HepG2 (cell line): ENCODE measurements around the gene STK25. TPM values are rescaled to one million over a fixed set of nuclear protein-coding genes. Genes with fewer than 3 reads are reported as not detected.

Experiments
- ATAC-seq: fragments of 200-7000 bp; cut with Tn5 transposase; 3 replicates; pipeline ENCODE4 v1.9.1; 2020; ENCODE audit warnings: mild to moderate bottlenecking, moderate library complexity
- BruUV-seq: library from RNA; stranded (reverse); fragments of 400-500 nt; replicated peaks from 2 replicates; lab custom pipeline; 2021; lab: Mats Ljungman, UMichigan
- CTCF ChIA-PET: fragments of 300-600 bp; formaldehyde crosslinking; extraction: SDS; loops from one replicate; lab custom pipeline; 2021; ENCODE audit warnings: low total read pairs, inconsistent platforms, low intra/inter-chr PET ratio; lab: Yijun Ruan, JAX
- POLR2A ChIA-PET: fragments of 350-600 bp; sonication (Branson Sonifier 250); formaldehyde crosslinking; loops from one replicate; lab custom pipeline; 2020; ENCODE audit warnings: antibody characterized with exemption, inconsistent platforms; lab: Yijun Ruan, JAX
- DNase-seq: peaks from one replicate; pipeline ENCODE4 v3.0.0-alpha.2; 2015; ENCODE audit warnings: low spot score
- FAIRE-seq: peaks from 3 replicates; lab custom pipeline; 2011; peaks lifted over from hg19 to GRCh38; lab: Jason Lieb, UNC
- H2AFZ ChIP-seq: one replicate; pipeline ENCODE4 v1.6.1; 2011; ENCODE audit warnings: low read length, inconsistent platforms
- H3K27ac ChIP-seq: fragments of 300-600 bp; 3 replicates; pipeline ENCODE4 v1.8.0; 2011; ENCODE audit warnings: mixed run types, mild to moderate bottlenecking, mixed read lengths, low read length, inconsistent platforms; ENCODE audit not compliant: insufficient read depth; ENCODE audit errors: extremely low read length
- H3K27me3 ChIP-seq, 2 experiments: fragments of 200-600 bp in 1 of 2; 2 replicates in 1 of 2; 3 replicates in 1 of 2; pipeline versions ENCODE4 v1.6.0 to v1.8.0; 2011; ENCODE audit warnings: low read length in 2 of 2, mild to moderate bottlenecking in 2 of 2, moderate library complexity in 2 of 2, inconsistent platforms in 1 of 2; ENCODE audit not compliant: insufficient read depth in 2 of 2, control insufficient read depth in 1 of 2
- H3K36me3 ChIP-seq, 2 experiments: fragments of 200-600 bp in 1 of 2; replicated peaks in 1 of 2; 2 replicates in 1 of 2; 3 replicates in 1 of 2; pipeline versions ENCODE4 v1.5.1 to v1.8.0; 2011; ENCODE audit warnings: low read length in 2 of 2, inconsistent platforms in 1 of 2; ENCODE audit not compliant: insufficient read depth in 2 of 2, control insufficient read depth in 1 of 2
- H3K4me1 ChIP-seq: 2 replicates; pipeline ENCODE4 v1.5.1; 2012; ENCODE audit warnings: low read length, inconsistent platforms; ENCODE audit not compliant: insufficient read depth
- H3K4me2 ChIP-seq: 2 replicates; pipeline ENCODE4 v1.6.0; 2011; ENCODE audit warnings: low read depth, low read length, inconsistent platforms
- H3K4me3 ChIP-seq, 3 experiments: fragments of 200-600 bp in 1 of 3; sonication (generic), shearing (Covaris generic) in 1 of 3; replicated peaks in 1 of 3; 2 replicates each; pipeline ENCODE4 v1.5.1; 2011 to 2016; ENCODE audit warnings: low read length in 3 of 3, inconsistent platforms in 2 of 3, low read depth in 2 of 3, mild to moderate bottlenecking in 2 of 3, control low read depth in 1 of 3, mixed read lengths in 1 of 3; ENCODE audit not compliant: insufficient read depth in 1 of 3
- H3K79me2 ChIP-seq: one replicate; pipeline ENCODE4 v1.6.1; 2011; ENCODE audit warnings: low read length, inconsistent platforms; ENCODE audit not compliant: insufficient read depth
- H3K9ac ChIP-seq: 2 replicates; pipeline ENCODE4 v1.6.0; 2011; ENCODE audit warnings: mild to moderate bottlenecking, low read depth, low read length, inconsistent platforms; ENCODE audit not compliant: insufficient read depth
- H3K9me3 ChIP-seq: 2 replicates; pipeline ENCODE4 v1.5.1; 2012; ENCODE audit warnings: mild to moderate bottlenecking, low read length
- H4K20me1 ChIP-seq: 2 replicates; pipeline ENCODE4 v1.6.0; 2011; ENCODE audit warnings: inconsistent platforms, mild to moderate bottlenecking, low read length, moderate library complexity; ENCODE audit not compliant: insufficient read depth
- CHCHD3 ChIP-seq: sonication (generic); formaldehyde crosslinking; IDR thresholded peaks from 2 replicates; pipeline ENCODE4 v1.8.0; 2022; ENCODE audit warnings: mild to moderate bottlenecking, missing genetic modification reagents, moderate library complexity
- ELF1 ChIP-seq: sonication (generic); formaldehyde crosslinking; IDR thresholded peaks from 2 replicates; pipeline ENCODE4 v1.4.0; 2020; ENCODE audit warnings: missing genetic modification reagents
- ELF3 ChIP-seq: IDR thresholded peaks from 2 replicates; pipeline ENCODE4 v1.6.1; 2016; ENCODE audit warnings: missing genetic modification reagents, missing compliant biosample characterization
- ETV5 ChIP-seq: IDR thresholded peaks from 2 replicates; pipeline ENCODE4 v1.6.1; 2018; ENCODE audit warnings: missing biosample characterization, missing genetic modification reagents, inconsistent platforms, borderline replicate concordance
- FLYWCH1 ChIP-seq: sonication (generic); formaldehyde crosslinking; IDR thresholded peaks from 2 replicates; pipeline ENCODE4 v1.8.1; 2023; ENCODE audit warnings: mild to moderate bottlenecking, missing genetic modification reagents
- GABPA ChIP-seq, 2 experiments: IDR thresholded peaks; 2 replicates each; pipeline ENCODE4 v1.6.1; 2011 to 2016; ENCODE audit warnings: low read depth in 2 of 2, low read length in 1 of 2, missing biosample characterization in 1 of 2, missing genetic modification characterization in 1 of 2
- HIVEP1 ChIP-seq: sonication (generic); formaldehyde crosslinking; IDR thresholded peaks from 2 replicates; pipeline ENCODE4 v1.4.0; 2020; ENCODE audit warnings: mild to moderate bottlenecking, missing genetic modification reagents
- ISL2 ChIP-seq: sonication (generic); formaldehyde crosslinking; IDR thresholded peaks from 2 replicates; pipeline ENCODE4 v1.5.0; 2020; ENCODE audit warnings: missing genetic modification reagents
- KAT8 ChIP-seq: IDR thresholded peaks from 2 replicates; pipeline ENCODE4 v1.6.1; 2016; ENCODE audit warnings: missing genetic modification reagents, missing compliant biosample characterization
- KDM1A ChIP-seq: IDR thresholded peaks from 2 replicates; pipeline ENCODE4 v1.6.1; 2016; ENCODE audit warnings: missing compliant biosample characterization
- MTERF4 ChIP-seq: sonication (generic); formaldehyde crosslinking; IDR thresholded peaks from 2 replicates; pipeline ENCODE4 v1.8.0; 2023; ENCODE audit warnings: mild to moderate bottlenecking, missing genetic modification reagents
- MTF1 ChIP-seq: sonication (generic); formaldehyde crosslinking; IDR thresholded peaks from 2 replicates; pipeline ENCODE4 v1.5.0; 2020; ENCODE audit warnings: missing genetic modification reagents
- ONECUT2 ChIP-seq: sonication (generic); formaldehyde crosslinking; IDR thresholded peaks from 2 replicates; pipeline ENCODE4 v1.4.0; 2020; ENCODE audit warnings: missing genetic modification reagents
- RFXAP ChIP-seq: sonication (generic); formaldehyde crosslinking; IDR thresholded peaks from 2 replicates; pipeline ENCODE4 v1.4.0; 2020; ENCODE audit warnings: missing genetic modification reagents, borderline replicate concordance
- SAP130 ChIP-seq: IDR thresholded peaks from 2 replicates; pipeline ENCODE4 v1.6.1; 2016; ENCODE audit warnings: low read depth
- SP5 ChIP-seq: IDR thresholded peaks from 2 replicates; pipeline ENCODE4 v1.6.1; 2016; ENCODE audit warnings: low read depth, borderline replicate concordance
- THYN1 ChIP-seq: sonication (generic); formaldehyde crosslinking; IDR thresholded peaks from 2 replicates; pipeline ENCODE4 v1.8.1; 2023; ENCODE audit warnings: low read depth, mild to moderate bottlenecking, moderate library complexity, missing genetic modification reagents, borderline replicate concordance
- TMF1 ChIP-seq: sonication (generic); formaldehyde crosslinking; IDR thresholded peaks from 2 replicates; pipeline ENCODE4 v1.8.1; 2022; ENCODE audit warnings: low read depth, missing genetic modification reagents
- U2AF2 ChIP-seq: fragments of 200-400 bp; formaldehyde crosslinking; IDR thresholded peaks from 2 replicates; pipeline ENCODE4 v1.6.1; 2017; ENCODE audit warnings: low read depth, mild to moderate bottlenecking, low read length
- ZBTB38 ChIP-seq: sonication (generic); formaldehyde crosslinking; IDR thresholded peaks from 2 replicates; pipeline ENCODE4 v1.5.1; 2020; ENCODE audit warnings: mild to moderate bottlenecking, missing genetic modification reagents
- ZBTB43 ChIP-seq: sonication (generic); formaldehyde crosslinking; conservative IDR thresholded peaks from 2 replicates; pipeline ENCODE4 v1.4.0; 2020; ENCODE audit warnings: missing genetic modification reagents
- ZNF564 ChIP-seq: sonication (generic); formaldehyde crosslinking; IDR thresholded peaks from 2 replicates; pipeline ENCODE4 v1.8.1; 2023; ENCODE audit warnings: mild to moderate bottlenecking, missing genetic modification reagents
- ZNF704 ChIP-seq: sonication (generic); formaldehyde crosslinking; IDR thresholded peaks from 2 replicates; pipeline ENCODE4 v1.8.1; 2023; ENCODE audit warnings: mild to moderate bottlenecking, inconsistent platforms, moderate library complexity, missing genetic modification reagents, borderline replicate concordance
- ZNF83 ChIP-seq: sonication (generic); formaldehyde crosslinking; IDR thresholded peaks from 2 replicates; pipeline ENCODE4 v1.4.0; 2020; ENCODE audit warnings: missing genetic modification reagents, mild to moderate bottlenecking, borderline replicate concordance
- ZSCAN31 ChIP-seq: sonication (generic); formaldehyde crosslinking; IDR thresholded peaks from 2 replicates; pipeline ENCODE4 v1.5.0; 2020; ENCODE audit warnings: low read depth, mild to moderate bottlenecking, missing genetic modification reagents
- WGBS: methylation state at CpG from one replicate; pipeline ENCODE4 v1.1.6; 2017; ENCODE audit warnings: low lambda C conversion rate; 5-methylcytosine and 5-hydroxymethylcytosine counted together
- in situ Hi-C: cut with HindIII; loops from 2 replicates; pipeline ENCODE4 v1.10.0; 2017; ENCODE audit warnings: low pct_unique_long_range_greater_than_20kb; ENCODE audit not compliant: extremely low pct_ligation_motif_present
- intact Hi-C: fragments of 100-400 bp; cut with micrococcal nuclease; formaldehyde crosslinking; loops from one replicate; pipeline ENCODE4 v1.10.0; 2022; ENCODE audit not compliant: unreplicated experiment
- polyA plus RNA-seq, 8 experiments: library from polyadenylated mRNA; depleted of rRNA in 3 of 8; stranded (reverse) in 7 of 8; unstranded in 1 of 8; fragments of >200 nt; fragmentation: Illumina TruSeq in 4 of 8; extraction: Trizol in 4 of 8; gene quantifications; 2 replicates each; pipeline versions ENCODE4 v1.2.1 to v1.2.3, GENCODE V29; 2011 to 2016; ENCODE audit warnings: low read depth in 4 of 8, missing spikeins in 1 of 8, mixed read lengths in 1 of 8; ENCODE audit not compliant: insufficient read depth in 1 of 8
- total RNA-seq, 5 experiments: library from RNA; depleted of rRNA; stranded (reverse); fragments of >200 nt; fragmentation: Illumina TruSeq; extraction: Trizol; gene quantifications; 2 replicates each; pipeline ENCODE4 v1.2.3, GENCODE V29; 2016; ENCODE audit warnings: low read depth in 1 of 5

Gene STK25
- total and polyA plus RNA-seq, 2 of the 13 experiments (the other 11 are each of a cell fraction or from before 2014, with no cell fraction given): 177 to 481 TPM

GRCh38 chr2:241556746-241557145, 48.4 kb upstream of the STK25 start (continued):
- no peak for TF ChIP-seq FLYWCH1
- TF ChIP-seq THYN1: no peak
- no peak for TF ChIP-seq TMF1
- TF ChIP-seq SP5 (CRISPR knock-in tag): no peak
- TF ChIP-seq RFXAP: no peak
- TF ChIP-seq CHCHD3: no peak
- no peak for TF ChIP-seq MTF1 (CRISPR knock-in tag)
- TF ChIP-seq ZBTB43 (CRISPR knock-in tag): no peak

GRCh38 chr2:241555711-241556110, 47.3 kb upstream of the STK25 start:
- H2AFZ ChIP-seq: peak overlapping the region; percentile 42
- H3K27me3 ChIP-seq: no peaks in the 10 kb centered on the region; a peak in 1 of 5 replicates
- 0 out of 2 replicates have a peak, but pooled peaks cover 1% of the 10 kb centered on the region for H4K20me1 ChIP-seq
- ChIA-PET CTCF (no interaction called here), POLR2A (no interaction called here)
- intact Hi-C loops: no loop called here
- no peaks in the 10 kb centered on the region for H3K9me3 ChIP-seq
- WGBS: 62% methylated on average over 3 of the region's 3 CpGs
- peak overlapping the region; percentile 1; the same call in 1 of the 2 replicates for H3K4me2 ChIP-seq
- peaks cover 10% of the 10 kb centered on the region for H3K79me2 ChIP-seq
- peaks cover 80% of the 10 kb centered on the region for H3K4me1 ChIP-seq
- H3K4me3 ChIP-seq: no peak overlapping the region
- DNase-seq (no peak), ATAC-seq (no peak), FAIRE-seq (no peak)
- H3K9ac ChIP-seq: no peak overlapping the region
- H3K27ac ChIP-seq: no peak overlapping the region
- no TSS peak for BruUV-seq
- in situ Hi-C loops: no loop called here
- no peaks in the 10 kb centered on the region for H3K36me3 ChIP-seq
- TF ChIP-seq ISL2 (CRISPR knock-in tag) (no peak), ZSCAN31 (no peak), ZNF83 (CRISPR knock-in tag) (no peak), ELF1 (peak; percentile 42), MTERF4 (0 out of 2 replicates have a peak, but pooled peaks have one; percentile 51), KAT8 (CRISPR knock-in tag) (peak; percentile 68), ONECUT2 (CRISPR knock-in tag) (no peak), ELF3 (peak; percentile 71; the same call in 1 of the 2 replicates), KDM1A (CRISPR knock-in tag) (no peak), ETV5 (CRISPR knock-in tag) (peak; percentile 29; the same call in 1 of the 2 replicates), ZBTB38 (CRISPR knock-in tag) (peak; percentile 38; the same call in 1 of the 2 replicates), SAP130 (CRISPR knock-in tag) (peak; percentile 32; the same call in 1 of the 2 replicates), U2AF2 (no peak), ZNF564 (CRISPR knock-in tag) (no peak), ZNF704 (CRISPR knock-in tag) (no peak), GABPA (IDR thresholded peaks at IDR 0.05; ENCODE audit: low read depth, low read length) (no peak), GABPA (CRISPR knock-in tag; IDR thresholded peaks at IDR 0.05; ENCODE audit: low read depth) (peak; percentile 87), HIVEP1 (CRISPR knock-in tag) (no peak)
